GM19372 (cell line): Measurements from ENCODE around the gene PBOV1.

Experiments used
- ATAC-seq: cut with Tn5 transposase; IDR thresholded peaks from one replicate; pipeline ENCODE4 v1.9.1; 2021; ENCODE audit warnings: mild to moderate bottlenecking, low read depth, moderate library complexity; ENCODE audit not compliant: unreplicated experiment

PBOV1 gene

DNA sequence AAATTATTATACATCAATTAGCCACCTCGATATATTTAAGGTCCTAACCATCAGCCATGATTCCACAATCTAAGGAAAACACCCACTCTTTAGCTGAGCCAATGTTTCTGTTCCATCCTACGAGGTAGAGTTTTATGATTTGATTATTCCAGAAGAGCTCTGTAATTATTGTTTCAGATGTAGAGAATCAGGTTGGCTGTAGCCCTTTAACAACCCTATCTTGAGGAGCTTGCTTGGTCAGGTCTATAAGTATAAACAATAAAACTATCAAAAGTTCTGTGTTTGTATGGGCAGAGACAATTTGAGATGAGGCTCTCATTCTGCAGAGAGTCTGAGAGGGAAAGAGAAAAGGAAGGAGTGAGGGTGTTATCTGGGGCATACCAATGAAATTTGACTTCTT is at the start of gene PBOV1:
Gene PBOV1, minus strand, starts transcription at position 43 of the 400 bp plus-strand sequence. CDS start 96 bp downstream, outside the sequence.
- no peak for ATAC-seq

DNA sequence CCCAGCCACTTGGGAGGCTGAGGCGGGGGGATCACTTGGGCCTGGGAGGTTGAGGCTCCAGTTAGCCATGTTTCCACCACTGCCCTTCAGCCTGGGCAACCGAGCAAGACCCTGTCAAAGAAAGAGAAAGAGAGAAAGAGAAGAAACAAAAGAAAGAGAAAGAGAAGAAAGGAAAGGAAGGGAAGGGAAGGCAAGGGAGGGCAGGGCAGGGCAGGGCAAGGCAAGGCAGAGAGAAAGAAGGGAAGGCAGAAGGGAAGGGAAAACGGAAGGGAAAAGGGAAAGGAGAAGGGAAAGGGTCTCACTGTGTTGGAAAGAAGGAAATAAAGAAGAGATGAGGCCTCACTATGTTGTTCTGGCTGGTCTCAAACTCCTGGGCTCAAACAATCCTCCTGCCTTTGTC is 47.8 kb upstream of the PBOV1 start:
- ATAC-seq: no peak

DNA sequence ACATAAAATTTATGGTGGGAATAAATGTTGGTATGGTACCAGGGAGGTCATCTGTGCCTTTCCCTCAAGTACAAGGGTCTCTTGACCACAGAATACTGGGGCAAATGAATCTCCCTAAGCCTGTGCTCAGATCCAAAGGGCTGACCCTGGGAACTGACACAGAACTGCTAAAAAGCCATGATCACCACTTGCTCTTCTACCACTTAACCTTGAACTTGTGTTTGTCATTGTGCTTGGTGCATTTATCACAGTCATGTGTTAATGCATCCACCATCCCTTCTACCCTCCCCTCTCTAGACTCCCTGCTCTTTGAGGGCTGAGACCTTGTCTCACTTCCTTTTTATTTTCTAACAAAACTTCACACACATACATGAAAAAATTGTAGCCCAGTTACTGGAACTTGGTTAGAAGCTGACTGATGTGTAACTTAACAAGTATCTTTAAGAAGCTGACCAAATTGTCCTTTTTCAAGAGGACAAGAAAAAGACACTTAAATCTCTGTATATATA is 46.1 kb upstream of the PBOV1 start:
- ATAC-seq: no peak

DNA sequence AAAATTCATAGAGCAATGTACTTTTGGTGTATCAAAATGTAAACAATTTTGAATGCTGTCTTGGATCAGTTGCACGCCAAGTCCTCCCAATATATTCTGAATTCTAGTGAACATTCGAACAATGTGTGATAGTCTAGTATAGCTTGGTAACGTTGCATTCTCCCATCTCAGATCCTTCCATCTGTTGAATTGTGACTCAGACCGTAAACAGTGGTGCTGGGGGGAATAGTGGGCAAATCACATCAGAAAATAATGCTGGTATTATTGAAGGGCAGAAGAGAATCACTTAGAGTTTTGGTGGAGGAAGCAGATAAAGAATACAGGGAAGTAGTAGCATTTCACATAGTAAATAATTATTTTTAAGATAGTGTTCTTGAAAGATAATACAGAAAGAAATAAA is 45.7 kb upstream of the PBOV1 start:
- no peak for ATAC-seq

DNA sequence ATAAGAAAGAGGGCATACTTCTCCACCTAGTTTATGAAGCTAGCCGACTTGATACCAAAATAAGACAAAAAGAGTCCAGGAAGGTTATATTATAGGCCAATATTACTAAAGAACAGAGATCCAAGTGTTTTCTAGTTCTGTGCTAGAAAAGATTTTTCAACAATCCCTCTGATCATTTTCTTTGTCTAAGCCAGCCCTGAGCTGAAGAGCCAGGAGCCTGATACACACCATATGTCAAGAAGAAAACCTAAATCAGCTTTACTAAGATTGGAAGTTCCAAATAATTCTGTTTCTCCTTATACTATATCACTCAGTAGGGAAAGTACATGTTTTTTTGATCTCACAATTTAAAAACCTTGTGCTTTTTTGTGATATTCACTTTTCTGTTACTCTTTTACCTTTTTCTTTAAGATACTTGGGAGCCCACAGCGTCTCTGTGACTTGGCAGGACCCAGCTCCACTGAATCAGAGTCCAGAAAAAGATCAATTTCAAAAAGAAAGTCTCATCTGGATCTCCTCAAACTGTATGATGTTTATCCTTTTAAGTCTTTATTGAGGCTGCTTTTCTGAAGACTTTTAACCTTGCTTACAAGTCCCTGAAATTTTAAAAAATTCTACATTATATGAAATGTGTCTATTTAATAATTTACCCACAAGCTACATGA is 43.0 kb upstream of the PBOV1 start:
- ATAC-seq: no peak

DNA sequence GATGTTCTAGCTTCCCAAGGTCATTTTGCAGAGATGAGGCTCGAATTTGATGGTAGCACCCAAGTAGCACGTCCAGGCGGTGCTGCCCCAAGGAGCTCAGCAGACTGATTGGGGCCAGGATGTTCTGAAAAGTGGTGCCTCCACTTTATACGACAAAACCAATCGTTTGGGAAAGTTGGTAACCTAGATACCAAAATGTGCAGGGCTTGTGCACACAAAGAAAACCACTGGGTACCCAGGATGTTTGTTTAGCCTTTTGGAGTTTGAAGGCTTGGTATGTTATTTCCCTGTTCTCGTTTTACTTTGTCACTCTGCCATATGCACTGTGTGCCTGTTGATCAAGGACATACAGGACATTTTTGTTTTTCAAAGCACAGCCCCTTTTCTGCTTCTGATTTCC is 40.7 kb upstream of the PBOV1 start:
- ATAC-seq: no peak

DNA sequence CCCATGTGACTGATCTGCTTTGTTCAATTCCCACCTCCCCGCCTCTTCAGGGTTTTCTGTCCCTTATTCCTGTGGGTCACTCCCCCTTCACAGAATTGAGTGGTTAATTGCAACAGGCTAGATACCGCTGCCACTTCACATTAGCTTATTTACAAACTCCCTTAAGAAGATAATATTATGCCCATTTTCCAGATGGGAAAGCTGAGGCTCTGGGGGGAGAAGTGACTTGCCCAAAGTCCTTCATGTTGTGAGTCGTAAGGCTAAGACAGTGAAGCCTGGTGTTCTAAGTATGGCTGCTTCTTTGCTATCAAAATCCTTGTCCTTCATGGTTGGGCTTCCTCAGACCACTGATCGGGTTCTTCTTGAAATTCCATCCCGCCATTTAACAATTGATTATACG is 39.9 kb upstream of the PBOV1 start:
- ATAC-seq: no peak

DNA sequence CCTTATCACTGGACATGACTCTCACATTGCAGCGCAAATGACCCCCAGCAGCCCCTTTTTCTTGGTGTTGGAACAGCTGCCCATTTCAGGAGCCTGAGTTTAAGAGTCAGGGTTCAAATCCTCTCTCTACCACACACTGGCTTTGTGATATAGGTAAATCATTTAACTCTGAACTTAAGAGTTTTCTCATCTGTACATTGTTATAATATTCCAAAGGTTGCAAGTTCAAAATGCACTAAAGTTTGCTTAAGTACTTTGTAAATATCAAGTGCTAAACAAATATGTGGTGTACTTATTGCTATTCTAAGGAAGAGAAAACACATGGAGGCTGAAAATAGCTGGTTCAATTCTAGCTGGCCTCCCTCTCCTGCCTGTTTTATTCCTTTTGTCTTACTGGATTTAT is 39.3 kb upstream of the PBOV1 start:
- ATAC-seq: no peak

DNA sequence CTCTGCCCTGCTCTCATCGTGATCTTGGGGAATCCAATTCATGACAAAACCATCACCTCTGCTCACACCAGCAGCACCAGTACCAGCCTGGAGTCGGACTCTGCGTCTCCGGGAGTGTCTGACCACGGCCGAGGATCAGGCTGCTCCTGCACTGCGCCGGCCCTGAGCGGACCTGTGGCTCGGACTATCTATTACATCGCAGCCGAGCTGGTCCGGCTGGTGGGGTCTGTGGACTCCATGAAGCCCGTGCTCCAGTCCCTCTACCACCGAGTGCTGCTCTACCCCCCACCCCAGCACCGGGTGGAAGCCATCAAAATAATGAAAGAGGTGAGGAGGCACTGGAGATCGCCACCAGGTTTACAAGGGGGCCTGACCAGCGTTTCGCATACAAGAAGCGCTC is 37.2 kb upstream of the PBOV1 start:
- ATAC-seq: no peak

DNA sequence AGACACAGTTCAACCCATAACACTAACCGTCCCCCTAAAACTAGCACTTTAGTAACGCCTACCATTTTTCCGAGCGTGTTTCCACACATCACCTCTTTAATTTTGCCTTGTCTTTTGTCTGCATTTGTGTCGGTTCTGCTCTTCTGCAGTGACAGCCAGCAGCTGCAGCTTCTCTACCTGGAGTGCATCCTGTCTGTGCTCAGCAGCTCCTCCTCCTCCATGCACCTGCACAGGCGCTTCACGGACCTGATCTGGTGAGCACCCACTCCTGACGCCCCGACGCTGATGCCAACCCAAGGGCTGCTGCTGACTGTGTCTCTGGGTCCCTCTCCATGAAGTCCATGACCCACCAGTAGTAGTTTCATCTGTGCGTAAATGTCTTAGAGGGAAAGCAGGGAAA is 35.4 kb upstream of the PBOV1 start:
- ATAC-seq: no peak

DNA sequence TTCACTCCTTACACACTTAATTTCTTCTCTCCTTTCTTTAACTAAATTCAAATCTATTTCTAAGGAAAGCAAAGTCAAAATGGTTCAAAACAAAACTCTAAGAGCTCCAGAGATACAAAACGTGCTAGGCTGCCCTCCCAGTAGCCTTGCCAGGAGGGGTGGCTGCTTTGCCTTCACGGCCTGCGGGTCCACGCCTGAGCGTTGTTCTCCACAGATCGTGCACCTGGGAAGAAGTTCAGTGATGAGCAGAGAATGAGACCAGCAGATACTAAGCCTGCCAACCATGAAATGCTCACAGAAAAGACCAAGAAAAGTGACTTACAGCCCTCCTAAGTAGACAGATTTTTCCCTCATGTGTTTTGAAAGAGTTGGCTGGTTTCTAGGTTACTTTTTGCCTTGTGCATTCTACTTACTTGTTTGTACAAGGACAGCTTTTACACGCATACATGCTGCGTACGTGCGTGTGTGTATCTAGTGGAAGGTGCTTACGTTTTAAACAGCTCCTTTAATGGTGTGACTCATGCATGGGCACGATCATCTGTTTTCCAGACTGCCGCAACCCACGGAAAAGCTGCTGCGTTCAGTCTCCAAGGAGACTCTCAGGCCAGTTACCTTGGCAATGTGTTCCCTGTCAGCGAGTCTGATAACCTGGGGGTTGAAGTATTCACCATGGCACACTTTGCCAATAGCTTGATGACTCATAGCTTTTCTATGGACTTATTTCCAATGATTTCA is 32.4 kb upstream of the PBOV1 start:
- no peak for ATAC-seq

DNA sequence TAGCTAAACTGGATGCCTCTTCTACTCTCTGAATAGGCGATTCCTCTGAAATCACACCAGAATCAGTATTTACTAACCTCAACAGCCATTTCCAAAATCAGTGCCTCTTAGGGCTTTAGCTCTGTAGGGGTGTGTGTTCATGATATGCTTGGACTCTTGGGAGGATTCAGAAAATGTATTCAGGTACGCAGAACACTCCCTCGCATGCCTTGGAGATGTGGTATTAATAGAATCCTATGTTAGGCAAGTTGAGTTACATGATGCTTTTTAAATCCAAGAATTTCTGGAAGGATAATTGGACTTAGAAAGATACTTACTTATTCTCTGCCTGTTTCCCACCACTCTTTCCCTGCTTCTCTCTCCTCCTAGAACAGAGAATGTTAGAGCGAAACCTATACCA is 31.8 kb upstream of the PBOV1 start:
- no peak for ATAC-seq

DNA sequence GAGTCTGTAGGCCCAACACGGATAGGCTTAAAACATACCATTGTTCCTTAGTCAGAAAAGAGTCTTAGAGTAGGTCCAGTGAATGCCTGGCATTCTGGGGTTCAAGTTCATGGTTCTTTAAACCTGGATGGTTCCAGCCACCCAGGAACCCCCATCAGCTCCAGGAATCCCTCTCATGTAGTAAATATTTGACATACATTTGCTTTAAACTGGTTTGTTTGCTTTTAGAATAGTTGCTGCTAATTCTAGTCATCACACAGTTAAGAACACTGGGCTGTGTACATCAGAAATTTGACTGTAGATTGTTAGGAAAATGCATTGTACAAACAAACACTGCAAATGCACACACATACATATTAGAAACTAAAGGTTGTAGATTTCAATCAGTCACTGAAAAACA is 30.6 kb upstream of the PBOV1 start:
- ATAC-seq: no peak

DNA sequence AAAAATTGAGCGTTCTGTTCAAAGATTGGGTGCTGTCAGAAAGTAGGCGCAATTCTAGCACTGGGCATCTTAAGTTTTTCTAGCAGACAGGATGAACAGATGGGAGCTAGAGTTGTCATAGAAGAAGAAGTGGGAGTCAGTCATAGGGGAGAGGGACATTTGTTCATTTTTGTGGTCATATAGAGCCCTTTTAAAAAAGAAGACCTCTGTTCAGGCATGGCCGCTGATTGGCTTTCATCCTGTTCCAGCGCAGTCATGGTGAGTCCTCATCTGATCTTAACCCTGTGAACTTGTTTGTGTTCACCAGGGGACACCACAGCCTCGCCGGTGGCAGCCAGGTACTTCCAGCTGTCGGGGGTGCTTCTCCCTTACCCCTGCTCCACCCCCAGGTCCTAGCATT is 29.7 kb upstream of the PBOV1 start:
- no peak for ATAC-seq

DNA sequence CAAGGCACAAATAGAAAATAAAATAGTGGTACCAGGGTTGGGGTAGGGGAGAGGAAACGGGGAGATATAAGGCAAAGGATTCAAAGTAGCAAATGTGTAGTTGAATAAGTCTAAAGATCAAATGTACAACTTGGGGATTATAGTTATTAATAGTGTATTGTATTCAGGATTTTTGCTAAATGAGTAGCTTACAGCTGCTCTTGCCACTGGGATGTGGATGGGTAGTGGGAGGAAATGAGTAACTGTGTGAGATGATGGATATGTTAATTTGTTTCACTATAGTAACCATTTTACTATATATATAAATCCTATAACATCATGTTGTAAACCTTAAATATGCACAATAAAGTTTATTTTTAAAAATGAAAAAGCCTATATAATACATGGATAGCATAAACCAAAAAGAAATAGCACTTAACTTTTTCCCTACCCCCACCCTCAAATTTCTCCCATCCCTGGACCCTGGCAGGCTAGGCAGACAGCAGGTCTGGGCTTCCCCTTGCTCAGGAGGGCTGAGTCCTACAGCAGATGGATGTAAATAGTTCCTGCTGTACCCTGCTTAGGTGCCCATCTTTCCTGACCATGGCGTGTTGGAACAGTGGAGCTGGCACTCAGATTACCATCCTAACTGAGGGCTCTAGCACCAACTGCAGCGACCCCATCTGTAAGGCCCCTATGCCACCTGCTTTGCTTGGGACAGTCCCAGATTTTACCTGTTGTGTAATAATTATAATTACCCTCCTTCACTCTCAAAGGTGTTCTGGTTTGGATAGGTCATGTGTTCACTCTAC is 28.6 kb upstream of the PBOV1 start:
- ATAC-seq: no peak

DNA sequence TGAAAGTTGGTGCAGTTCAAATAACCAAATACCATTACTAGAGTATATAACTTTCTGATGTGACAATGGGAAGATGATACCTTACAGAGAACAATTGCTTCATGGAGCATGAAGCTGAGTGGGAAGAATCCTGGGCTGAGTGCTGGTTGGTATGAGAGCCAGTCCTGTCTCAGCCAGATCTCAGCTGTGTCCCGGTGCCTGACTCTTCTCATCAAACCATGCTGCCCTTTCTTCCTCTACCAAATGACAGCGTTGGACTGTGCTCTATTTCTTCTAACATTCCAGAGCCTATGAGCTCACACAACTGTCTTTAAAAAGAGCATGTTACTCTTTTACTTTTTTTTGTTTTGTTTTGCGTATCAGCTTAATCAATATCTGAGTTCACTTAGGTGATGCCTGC is 27.5 kb upstream of the PBOV1 start:
- ATAC-seq: no peak

DNA sequence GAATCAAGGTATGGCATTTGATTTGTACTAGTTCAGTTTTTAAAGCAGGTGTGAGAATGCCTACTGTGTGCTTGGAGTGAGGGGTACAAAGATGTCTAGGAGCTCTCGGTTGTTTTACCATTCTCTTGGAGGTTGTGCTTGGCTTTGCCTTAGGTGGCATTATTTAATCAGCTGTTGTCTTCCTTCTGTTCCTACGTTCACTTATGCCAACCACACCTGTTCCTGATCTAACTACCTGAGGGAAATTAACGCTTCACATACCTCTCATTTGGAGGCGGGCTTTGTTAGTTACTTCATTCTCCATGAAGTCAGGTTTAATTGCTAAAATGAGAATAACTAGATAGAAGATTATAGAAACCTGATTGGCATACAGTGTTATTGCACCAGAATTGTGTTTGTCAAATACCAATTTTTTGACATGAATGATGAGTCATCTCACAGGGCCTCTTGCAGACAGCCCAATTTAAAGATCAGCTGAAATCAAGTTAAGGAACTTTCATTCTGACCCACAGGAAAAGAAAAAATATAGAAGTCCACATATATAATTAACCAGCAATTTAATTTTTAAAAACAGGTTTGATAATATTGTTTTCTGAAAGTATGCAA is 24.8 kb upstream of the PBOV1 start:
- ATAC-seq: no peak

DNA sequence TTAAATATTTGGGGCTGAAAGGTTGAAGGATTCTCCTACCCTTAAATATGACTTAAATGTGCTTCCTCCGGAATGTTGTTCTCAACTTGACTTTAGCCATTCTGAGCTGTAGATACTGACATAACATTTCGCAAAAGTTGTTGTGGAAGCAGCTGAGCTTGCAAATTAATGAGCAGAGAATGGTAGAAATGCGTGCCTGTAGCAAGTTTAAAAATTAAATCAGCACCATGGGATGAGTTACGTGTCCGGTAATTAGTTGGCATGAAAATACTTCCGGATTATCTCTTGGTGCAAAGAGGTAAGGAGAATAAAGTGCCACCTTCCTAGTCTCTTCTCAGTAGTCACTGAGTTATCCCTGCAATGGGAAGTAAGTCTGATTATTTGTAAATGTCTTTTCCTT is 23.6 kb upstream of the PBOV1 start:
- ATAC-seq: no peak

DNA sequence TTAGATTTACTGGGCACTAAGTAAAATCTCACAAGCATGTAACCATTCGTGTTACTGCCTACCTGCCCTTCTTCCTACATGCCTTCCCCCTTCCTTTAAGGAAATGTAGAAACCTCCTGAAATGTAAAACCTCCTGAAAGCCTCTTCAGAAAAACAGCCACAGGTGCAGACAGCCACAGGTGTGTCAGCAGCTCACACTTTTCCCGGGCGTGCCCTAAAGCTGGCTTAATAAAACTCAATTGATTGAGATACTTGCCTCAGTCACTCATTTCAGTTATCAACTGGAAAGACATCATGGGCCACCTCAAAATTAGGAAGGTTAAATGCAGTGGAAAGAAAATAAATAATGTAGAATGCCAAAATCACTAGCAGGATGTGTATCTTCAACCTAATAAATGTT is 23.1 kb upstream of the PBOV1 start:
- ATAC-seq: no peak

DNA sequence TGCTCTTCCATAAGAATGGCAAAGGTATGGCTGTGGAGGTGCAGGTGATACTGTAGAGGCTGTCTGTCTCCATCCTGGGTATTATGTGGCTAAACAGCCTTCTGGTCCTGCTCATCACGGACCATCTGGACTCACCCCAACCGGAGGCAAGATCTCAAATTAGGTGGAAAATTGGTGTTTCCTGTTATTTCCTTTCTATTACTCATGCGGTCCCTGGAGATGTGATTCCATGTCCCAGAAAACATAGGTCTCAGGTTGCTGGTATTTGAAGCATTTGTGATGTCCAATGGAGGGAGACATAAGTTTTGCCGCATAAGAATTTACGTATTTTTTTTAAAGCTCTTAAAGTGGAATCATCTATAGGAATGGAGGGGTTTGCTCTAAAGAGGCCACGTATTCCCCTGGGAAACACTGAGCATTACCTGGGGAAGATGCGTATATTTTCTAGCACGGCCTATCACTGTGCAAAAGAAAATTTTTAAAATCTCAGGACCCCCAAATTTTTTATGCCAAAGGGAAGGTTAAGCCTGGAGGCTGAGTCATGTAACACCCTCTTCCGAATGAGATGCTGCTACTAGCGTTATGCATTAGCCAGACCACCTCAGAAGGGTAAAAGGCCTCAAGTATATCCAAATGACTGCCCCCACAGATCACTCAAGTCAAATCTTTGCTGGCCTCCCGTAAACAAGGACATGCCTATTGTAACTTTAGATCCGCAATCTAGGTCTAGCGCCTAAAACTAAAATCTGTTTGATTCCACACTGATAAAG is 22.4 kb upstream of the PBOV1 start:
- no peak for ATAC-seq
